Measurements from ENCODE around the gene FBXO2.
"Not testable (repeated sequence)": the region's sequence is repeated elsewhere in the genome, so short reads cannot be mapped to it uniquely, and the experiment has no call there.

FBXO2 gene

GRCh38 chr1:11622398-11622797 is 31.8 kb downstream of the FBXO2 start:
- no peak for DNase-seq

DNA sequence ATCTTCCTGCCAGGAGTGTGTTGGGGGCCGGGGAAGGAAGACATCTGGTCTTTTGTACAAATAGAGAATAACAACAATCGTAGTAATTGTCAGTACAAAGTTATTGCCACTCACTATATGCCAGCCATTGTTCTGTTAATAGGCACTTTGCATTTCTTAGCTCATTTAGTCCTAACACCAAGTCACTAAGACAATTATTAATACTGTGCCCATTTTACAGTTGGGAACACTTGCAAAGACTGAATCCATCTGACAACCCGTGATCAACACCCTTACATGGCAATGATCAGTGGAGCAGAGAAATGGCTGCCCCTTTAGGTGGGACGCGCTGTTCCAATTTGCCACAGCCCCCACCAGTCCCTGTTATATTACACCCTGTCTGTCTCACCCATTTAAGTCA is 33.3 kb downstream of the FBXO2 start:
- no peak for DNase-seq

DNA sequence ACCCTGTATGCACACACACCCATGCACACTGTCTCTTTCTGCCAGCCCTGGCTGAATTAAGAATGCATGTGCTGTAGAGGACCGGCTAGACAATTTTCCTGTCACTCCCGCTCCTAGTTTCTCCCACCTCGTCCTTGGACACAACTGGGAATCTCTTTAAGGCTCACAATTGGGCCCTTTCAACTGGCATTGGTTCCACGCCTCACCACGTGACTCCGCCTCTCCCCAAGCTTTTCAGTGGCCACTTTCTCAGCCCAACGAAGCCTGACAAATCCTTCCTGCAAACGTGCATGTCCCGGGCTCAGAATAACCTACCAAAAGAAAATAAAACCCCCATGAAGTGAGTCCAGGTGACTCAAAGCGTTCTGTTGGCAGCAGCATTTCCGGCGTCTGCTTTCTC is 33.8 kb downstream of the FBXO2 start:
- no peak for DNase-seq

DNA sequence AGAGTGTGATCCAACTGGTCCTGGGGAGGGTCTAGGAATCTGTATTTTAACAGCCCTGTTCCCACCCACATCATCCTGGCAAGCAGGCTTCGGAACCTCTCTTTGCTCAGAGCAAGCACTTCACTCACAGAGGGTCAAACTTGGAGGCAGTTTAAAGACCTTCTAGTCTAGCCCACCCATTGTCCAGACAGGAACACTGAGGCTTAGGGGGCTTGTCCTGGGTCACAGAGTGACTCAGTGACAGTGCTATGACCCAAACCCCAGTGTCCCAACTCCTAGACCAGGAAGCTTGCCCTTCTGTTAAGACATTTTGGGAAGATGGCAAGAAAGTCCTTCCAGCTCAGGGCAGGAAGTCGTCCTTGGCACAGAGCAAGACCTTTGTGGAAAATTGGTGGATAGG is 36.5 kb downstream of the FBXO2 start:
- DNase-seq = no peak

GRCh38 chr1:11617314-11617713 is 36.9 kb downstream of the FBXO2 start:
- DNase-seq = no peak

DNA sequence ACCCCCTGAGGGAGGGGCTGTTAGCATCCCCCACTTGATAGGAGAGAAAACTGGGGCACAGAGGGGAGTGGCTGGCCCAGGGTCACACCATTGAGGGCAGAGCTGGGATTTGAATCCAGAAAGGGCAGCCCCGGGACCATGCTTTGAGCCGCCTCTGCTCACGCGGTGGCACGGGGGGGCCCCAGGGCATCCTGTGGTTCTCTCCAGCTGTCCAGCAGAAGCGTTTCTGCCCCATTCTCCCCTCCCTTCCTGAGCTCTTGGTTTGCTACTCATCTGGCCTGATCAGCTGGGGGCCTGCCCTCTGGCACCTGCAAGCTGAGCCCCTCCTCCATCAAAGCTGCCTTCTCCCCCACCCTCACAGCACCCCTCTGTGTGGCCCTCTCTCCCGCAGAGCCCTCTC is 37.5 kb downstream of the FBXO2 start:
- no peak for DNase-seq

DNA sequence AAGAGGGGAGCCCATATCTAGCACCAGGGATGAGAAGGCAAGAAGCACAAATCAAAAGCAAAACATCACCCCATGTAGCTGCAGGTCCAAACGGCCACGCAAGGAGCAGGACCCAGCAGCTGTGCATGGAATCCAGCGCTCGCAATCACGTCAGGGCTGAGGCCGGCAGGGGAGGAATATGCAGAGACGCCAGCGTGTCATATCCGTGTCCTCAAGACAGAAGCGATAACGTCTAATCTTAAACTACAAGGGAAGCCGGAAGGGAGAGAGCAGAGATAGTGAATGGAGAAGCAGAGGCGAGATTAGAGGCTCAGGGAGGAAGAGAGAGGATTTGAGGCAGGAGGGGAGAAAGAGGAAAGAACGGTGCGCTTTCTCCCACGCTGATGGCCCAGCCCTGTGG is 39.1 kb downstream of the FBXO2 start:
- DNase-seq = no peak

GRCh38 chr1:11613347-11613746 is 40.9 kb downstream of the FBXO2 start:
- no peak for DNase-seq

DNA sequence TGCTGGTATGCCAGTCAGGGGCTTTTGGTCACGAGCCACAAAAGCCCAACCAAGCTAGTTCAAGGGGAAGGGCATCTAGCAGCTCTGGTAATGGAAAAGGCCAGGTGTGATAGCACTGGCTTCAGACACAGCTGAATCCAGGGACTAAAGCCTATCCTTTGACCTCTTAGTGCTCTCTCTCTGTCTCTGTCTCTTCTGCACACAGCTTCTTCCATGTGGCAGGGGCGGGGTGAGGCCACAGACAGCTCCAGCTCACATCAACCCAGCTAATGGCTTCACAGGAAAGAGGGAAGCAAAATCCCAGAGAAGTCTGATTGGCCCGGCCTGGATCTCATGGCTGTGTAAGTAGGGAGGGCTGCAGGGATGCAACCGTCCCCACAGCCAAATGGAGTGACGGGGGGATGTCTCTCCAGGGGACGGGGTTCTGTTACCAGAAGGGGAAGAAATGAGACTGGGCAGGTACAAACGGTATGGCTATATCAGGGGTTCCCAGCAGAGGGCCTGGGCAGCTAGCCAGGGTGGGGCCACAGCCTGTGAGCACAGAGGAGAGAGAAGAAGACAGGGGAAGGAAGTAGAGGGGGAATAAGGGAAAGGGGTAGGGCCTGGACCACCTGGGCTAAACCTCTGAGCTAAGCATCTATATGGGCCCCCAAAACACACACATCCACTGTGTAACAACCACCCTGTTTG is 42.4 kb downstream of the FBXO2 start:
- no peak for DNase-seq

- no peak for DNase-seq
Observed at GRCh38 chr1:11610629-11611180, 43.5 kb downstream of the FBXO2 start.

DNA sequence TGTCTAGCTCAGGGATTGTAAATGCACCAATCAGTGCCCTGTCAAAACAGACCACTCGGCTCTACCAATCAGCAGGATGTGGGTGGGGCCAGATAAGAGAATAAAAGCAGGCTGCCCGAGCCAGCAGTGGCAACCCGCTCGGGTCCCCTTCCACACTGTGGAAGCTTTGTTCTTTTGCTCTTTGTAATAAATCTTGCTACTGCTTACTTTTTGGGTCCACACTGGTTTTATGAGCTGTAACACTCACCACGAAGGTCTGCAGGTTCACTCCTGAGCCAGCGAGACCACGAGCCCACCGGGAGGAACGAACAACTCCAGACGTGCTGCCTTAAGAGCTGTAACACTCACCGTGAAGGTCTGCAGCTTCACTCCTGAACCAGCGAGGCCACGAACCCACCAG is 44.9 kb downstream of the FBXO2 start:
- DNase-seq = not testable (repeated sequence)

DNA sequence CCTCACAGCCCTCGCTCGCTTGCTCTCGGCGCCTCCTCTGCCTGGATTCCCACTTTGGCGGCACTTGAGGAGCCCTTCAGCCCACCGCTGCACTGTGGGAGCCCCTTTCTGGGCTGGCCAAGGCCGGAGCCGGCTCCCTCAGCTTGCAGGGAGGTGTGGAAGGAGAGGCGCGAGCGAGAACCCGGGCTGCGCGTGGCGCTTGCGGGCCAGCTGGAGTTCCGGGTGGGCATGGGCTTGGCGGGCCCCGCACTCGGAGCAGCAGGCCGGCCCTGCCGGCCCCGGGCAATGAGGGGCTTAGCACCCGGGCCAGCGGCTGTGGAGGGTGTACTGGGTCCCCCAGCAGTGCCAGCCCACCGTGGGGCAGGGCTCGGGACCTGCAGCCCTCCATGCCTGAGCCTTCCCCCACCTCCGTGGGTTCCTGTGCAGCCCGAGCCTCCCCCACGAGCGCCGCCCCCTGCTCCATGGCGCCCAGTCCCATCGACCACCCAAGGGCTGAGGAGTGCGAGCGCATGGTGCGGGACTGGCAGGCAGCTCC is 45.6 kb downstream of the FBXO2 start:
- not testable (repeated sequence) for DNase-seq

GRCh38 chr1:11606775-11607174 is 47.5 kb downstream of the FBXO2 start:
- no peak for DNase-seq

DNA sequence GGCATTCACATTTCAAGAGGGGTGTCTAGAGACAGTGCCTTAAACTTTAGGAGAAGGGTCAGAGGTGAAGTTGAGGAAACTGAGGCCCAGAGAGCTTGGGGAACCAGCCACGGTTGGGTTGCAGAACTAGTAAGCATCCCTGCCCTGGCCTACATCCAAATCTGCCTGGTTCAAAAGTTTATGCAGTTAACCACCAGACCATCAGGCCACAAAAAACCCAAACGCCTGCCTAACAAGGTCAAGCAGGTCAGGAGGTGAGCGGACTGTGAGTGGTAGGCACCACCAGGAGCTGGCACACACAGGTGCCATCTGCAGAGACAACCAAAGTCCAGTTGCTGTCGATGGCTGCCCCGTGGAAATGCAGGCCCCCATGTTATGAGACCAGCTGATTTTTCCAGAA is 51.2 kb downstream of the FBXO2 start:
- no peak for DNase-seq

DNA sequence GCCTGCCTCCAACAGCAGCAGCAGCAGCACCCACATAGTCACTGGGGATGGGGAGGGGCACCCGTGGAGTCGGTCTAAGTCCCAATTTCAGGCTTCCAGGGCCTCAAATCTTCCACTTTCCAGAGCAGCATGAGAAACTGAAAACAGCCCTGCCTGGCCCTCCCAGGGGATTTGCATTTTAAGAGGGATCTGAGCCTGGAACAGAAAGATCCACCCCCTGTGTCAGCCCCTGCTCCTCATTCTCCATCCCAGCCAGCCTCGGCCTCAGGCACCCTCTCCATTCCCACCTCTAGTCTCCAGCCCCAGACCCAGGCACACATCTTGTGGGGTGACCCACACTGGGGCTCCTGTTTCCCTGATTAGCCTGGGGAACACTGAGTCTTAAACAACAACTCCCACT is 51.8 kb downstream of the FBXO2 start:
- no peak for DNase-seq

DNA sequence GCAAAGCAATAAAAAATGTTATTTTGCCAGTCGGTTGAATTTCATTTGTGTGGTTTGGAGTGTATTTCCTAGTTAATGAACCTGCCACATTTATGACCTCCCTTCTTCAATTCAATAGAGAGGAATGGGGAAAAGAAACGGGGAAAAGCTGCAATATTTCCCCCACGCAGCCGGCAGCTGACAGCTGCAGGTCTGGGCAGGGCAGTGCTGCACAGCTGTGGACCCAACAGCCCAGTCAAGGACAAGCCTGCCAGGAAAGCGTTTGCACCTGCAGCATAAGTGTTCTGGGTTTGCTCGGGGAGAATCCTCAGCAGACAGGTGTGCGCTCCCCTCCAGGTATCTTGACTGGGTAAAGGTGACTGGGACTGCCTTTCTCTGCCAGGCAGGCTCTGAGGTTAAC is 53.4 kb downstream of the FBXO2 start:
- no peak for DNase-seq

DNA sequence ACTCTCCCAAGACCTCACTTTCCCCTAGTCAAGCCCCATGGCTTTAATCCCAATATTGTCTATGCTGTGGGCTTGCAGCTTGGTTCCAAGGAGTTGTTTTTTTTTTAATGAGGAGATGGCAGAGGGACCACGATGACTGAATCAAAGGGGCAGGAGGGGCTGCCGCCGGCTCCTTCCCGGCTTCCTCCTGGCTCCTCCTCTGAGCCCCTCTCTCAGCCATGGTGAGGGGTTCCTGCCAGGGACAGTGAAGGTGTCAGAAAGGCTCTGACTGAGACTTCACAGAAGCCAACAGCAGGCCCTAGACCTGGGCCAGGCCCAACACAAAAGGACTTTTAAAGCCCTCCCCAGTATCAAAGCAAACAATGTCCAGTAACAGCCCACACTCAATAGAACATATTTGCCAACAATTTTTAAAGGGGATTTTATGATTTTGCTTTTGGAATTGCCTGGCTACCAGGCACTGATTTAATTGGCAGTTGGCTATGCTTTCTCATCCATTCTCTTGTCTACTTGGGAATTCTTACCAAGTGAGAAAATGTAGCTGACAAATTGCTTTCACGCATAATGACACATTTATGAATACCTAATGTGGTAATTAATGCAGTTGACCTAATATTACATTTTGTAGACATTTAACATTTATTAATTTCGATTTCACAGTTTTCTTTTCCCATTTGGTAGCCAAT is 54.2 kb downstream of the FBXO2 start:
- no peak for DNase-seq

DNA sequence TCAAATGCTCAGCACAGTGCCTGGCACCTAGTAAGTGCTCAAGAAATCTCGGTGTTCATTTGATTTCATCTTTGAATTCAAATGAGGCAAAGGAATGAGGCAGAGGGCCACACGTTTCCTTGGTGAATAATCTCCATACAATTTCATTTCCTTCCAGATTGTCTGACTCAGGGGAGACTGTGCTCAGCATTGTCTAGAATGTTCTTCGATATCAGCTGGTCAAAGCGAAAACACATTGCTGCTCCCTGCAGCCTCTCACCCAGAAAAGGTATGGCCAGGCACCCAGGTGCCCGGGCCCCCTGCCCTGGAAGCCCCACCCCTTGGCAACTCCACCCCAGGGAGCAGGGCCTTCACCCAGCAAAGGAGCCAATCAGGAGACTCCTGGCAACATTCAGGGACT is 55.8 kb downstream of the FBXO2 start:
- DNase-seq = peak; percentile 14
